ENCODE results near the gene FUOM.

DNA sequence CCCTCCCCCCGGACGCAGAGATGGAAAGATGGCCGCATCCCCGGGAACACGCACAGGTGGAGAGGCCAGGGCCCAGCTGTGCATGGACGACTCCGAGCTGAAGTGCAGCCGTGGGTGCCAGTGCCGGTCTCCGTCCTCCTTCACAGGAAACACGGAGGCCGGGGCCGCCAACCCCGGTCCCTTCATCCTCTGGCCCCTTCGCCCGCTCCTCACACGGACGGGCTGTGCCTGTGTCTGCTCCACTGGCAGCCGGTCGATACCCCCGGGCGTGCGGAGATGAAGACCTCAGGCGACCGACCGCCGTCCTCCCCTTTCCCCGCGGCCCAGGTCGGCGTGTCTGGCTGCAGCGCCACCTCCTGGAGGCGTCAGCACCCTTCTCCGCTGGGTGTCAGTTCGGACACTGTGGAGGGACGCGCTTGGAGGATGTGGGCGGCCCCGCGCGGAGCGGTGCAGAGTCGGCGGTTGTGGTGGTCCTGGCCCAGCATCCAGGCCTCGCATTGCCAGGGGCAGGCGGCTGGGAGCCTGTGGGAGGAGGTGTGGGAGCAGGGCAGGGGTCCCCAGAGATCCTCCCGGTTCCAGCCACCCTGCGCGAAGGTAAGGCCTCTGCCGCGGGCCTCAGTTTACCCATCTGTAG lies 39.2 kb downstream of the FUOM start:
- TF ChIP-seq, protein P1, sequence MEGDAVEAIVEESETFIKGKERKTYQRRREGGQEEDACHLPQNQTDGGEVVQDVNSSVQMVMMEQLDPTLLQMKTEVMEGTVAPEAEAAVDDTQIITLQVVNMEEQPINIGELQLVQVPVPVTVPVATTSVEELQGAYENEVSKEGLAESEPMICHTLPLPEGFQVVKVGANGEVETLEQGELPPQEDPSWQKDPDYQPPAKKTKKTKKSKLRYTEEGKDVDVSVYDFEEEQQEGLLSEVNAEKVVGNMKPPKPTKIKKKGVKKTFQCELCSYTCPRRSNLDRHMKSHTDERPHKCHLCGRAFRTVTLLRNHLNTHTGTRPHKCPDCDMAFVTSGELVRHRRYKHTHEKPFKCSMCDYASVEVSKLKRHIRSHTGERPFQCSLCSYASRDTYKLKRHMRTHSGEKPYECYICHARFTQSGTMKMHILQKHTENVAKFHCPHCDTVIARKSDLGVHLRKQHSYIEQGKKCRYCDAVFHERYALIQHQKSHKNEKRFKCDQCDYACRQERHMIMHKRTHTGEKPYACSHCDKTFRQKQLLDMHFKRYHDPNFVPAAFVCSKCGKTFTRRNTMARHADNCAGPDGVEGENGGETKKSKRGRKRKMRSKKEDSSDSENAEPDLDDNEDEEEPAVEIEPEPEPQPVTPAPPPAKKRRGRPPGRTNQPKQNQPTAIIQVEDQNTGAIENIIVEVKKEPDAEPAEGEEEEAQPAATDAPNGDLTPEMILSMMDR (IDR thresholded peaks at IDR 0.05; ENCODE audit: poor library complexity, severe bottlenecking) = peak; percentile 72
- no peak for TF ChIP-seq EP300 (conservative IDR thresholded peaks at IDR 0.05; ENCODE audit: poor library complexity, severe bottlenecking)
- peak; percentile 68 for TF ChIP-seq SMC3 (conservative IDR thresholded peaks at IDR 0.05; ENCODE audit: poor library complexity)
- TF ChIP-seq, protein P2, sequence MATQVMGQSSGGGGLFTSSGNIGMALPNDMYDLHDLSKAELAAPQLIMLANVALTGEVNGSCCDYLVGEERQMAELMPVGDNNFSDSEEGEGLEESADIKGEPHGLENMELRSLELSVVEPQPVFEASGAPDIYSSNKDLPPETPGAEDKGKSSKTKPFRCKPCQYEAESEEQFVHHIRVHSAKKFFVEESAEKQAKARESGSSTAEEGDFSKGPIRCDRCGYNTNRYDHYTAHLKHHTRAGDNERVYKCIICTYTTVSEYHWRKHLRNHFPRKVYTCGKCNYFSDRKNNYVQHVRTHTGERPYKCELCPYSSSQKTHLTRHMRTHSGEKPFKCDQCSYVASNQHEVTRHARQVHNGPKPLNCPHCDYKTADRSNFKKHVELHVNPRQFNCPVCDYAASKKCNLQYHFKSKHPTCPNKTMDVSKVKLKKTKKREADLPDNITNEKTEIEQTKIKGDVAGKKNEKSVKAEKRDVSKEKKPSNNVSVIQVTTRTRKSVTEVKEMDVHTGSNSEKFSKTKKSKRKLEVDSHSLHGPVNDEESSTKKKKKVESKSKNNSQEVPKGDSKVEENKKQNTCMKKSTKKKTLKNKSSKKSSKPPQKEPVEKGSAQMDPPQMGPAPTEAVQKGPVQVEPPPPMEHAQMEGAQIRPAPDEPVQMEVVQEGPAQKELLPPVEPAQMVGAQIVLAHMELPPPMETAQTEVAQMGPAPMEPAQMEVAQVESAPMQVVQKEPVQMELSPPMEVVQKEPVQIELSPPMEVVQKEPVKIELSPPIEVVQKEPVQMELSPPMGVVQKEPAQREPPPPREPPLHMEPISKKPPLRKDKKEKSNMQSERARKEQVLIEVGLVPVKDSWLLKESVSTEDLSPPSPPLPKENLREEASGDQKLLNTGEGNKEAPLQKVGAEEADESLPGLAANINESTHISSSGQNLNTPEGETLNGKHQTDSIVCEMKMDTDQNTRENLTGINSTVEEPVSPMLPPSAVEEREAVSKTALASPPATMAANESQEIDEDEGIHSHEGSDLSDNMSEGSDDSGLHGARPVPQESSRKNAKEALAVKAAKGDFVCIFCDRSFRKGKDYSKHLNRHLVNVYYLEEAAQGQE (IDR thresholded peaks at IDR 0.05; ENCODE audit: borderline replicate concordance) = no peak

Measured in neural cell (in vitro differentiated cells).